Astrocyte (in vitro differentiated cells and primary cell): ENCODE data around the gene MAP2. TPM values are rescaled to one million over a fixed set of nuclear protein-coding genes. Genes with fewer than 3 reads are reported as not detected.
A peak's percentile ranks its signal among the peaks of the same experiment; 100 is the strongest.

ENCODE experiments used
- DNase-seq: peaks from one replicate; pipeline ENCODE4 v3.0.0-alpha.2; 2010; ENCODE audit warnings: low read depth
- FAIRE-seq: peaks from 2 replicates; lab custom pipeline; 2011; peaks lifted over from hg19 to GRCh38; lab: Jason Lieb, UNC
- H2AFZ ChIP-seq: 2 replicates; pipeline ENCODE4 v1.6.0; 2012; ENCODE audit warnings: low read depth, low read length, inconsistent platforms
- H3K27ac ChIP-seq: 2 replicates; pipeline ENCODE4 v1.5.1; 2011; ENCODE audit warnings: low read depth, low read length, inconsistent platforms
- H3K27me3 ChIP-seq: 2 replicates; pipeline ENCODE4 v1.6.0; 2011; ENCODE audit warnings: low read length, inconsistent platforms; ENCODE audit not compliant: insufficient read depth
- H3K36me3 ChIP-seq: 2 replicates; pipeline ENCODE4 v1.5.1; 2011; ENCODE audit warnings: low read length, inconsistent platforms; ENCODE audit not compliant: insufficient read depth
- H3K4me1 ChIP-seq: 2 replicates; pipeline ENCODE4 v1.5.1; 2011; ENCODE audit warnings: low read length, inconsistent platforms; ENCODE audit not compliant: insufficient read depth
- H3K4me2 ChIP-seq: 2 replicates; pipeline ENCODE4 v1.6.0; 2012; ENCODE audit warnings: low read length, inconsistent platforms
- H3K4me3 ChIP-seq: 2 replicates; pipeline ENCODE4 v1.5.1; 2011; ENCODE audit warnings: low read depth, mild to moderate bottlenecking, low read length, inconsistent platforms; ENCODE audit not compliant: insufficient read depth
- H3K79me2 ChIP-seq: 2 replicates; pipeline ENCODE4 v1.6.0; 2012; ENCODE audit warnings: mild to moderate bottlenecking, low read length, inconsistent platforms; ENCODE audit not compliant: insufficient read depth
- H3K9ac ChIP-seq: 2 replicates; pipeline ENCODE4 v1.6.0; 2012; ENCODE audit warnings: mild to moderate bottlenecking, low read length, inconsistent platforms
- H3K9me3 ChIP-seq: 2 replicates; pipeline ENCODE4 v1.5.1; 2012; ENCODE audit warnings: low read depth, mild to moderate bottlenecking, low read length, inconsistent platforms; ENCODE audit not compliant: insufficient read depth
- H4K20me1 ChIP-seq: 2 replicates; pipeline ENCODE4 v1.6.0; 2012; ENCODE audit warnings: low read length, inconsistent platforms; ENCODE audit not compliant: insufficient read depth
- H3K27ac Mint-ChIP-seq: one replicate; pipeline ENCODE4 v1.8.0; 2021; ENCODE audit warnings: mild to moderate bottlenecking, mixed read lengths; ENCODE audit not compliant: unreplicated experiment
- H3K27me3 Mint-ChIP-seq: one replicate; pipeline ENCODE4 v1.8.0; 2021; ENCODE audit warnings: low read depth, mixed read lengths; ENCODE audit not compliant: unreplicated experiment
- H3K36me3 Mint-ChIP-seq: one replicate; pipeline ENCODE4 v1.8.0; 2021; ENCODE audit warnings: low read depth, mixed read lengths; ENCODE audit not compliant: unreplicated experiment
- H3K4me1 Mint-ChIP-seq: one replicate; pipeline ENCODE4 v1.8.0; 2021; ENCODE audit warnings: low read depth, mixed read lengths; ENCODE audit not compliant: unreplicated experiment
- H3K4me3 Mint-ChIP-seq: one replicate; pipeline ENCODE4 v1.8.0; 2021; ENCODE audit warnings: mild to moderate bottlenecking, moderate library complexity, mixed read lengths; ENCODE audit not compliant: unreplicated experiment
- H3K9me3 Mint-ChIP-seq: one replicate; pipeline ENCODE4 v1.8.0; 2021; ENCODE audit warnings: mild to moderate bottlenecking, mixed read lengths; ENCODE audit not compliant: unreplicated experiment
- EZH2 ChIP-seq: IDR thresholded peaks from 2 replicates; pipeline ENCODE4 v1.6.1; 2012; ENCODE audit warnings: mild to moderate bottlenecking, low read length, inconsistent platforms; ENCODE audit not compliant: insufficient read depth
- total RNA-seq: library from RNA; stranded (reverse); gene quantifications from 2 replicates; pipeline ENCODE4 v1.2.1, GENCODE V29; 2021
- TF ChIP-seq, protein P1 (sequence below): IDR thresholded peaks from 2 replicates; pipeline ENCODE4 v1.5.1; 2011; ENCODE audit warnings: low read depth, mild to moderate bottlenecking, inconsistent platforms, low read length, moderate library complexity; ENCODE audit not compliant: insufficient read depth

The MAP2 gene
- total RNA-seq, 1 donor from 2014 or later: 15.9 TPM

DNA sequence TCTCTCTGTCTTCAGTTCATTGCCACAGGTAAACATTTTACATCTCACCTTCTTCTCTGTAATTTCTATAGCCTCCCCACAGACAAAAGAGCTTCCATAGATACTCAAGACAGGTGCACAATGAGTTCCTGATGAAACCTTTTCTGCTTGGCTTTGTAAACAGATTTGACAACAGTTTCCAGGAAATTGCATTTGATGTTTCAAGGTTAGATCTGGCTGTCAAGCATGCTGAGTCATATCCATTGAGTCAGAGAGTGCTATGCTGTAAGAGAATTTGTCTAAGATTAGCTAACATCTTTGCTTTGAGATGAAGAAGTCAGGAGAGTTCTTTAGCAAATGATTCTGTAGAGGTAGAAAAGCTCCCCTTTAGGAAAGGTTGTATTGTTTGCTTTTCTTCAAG lies 40.6 kb upstream of the MAP2 start:
- H4K20me1 ChIP-seq: no peaks in the 10 kb centered on the region
- H3K9ac ChIP-seq: no peak overlapping the region
- peak overlapping the region; percentile 14 for H3K4me2 ChIP-seq
- H3K27ac Mint-ChIP-seq: peak overlapping the region; percentile 29
- no peak overlapping the region for H3K4me3 Mint-ChIP-seq
- no peaks in the 10 kb centered on the region for H3K27me3 ChIP-seq
- no peak overlapping the region for H2AFZ ChIP-seq
- DNase-seq (peak; percentile 89), FAIRE-seq (peak; percentile 75)
- no peaks in the 10 kb centered on the region for H3K79me2 ChIP-seq
- H3K27me3 Mint-ChIP-seq: no peaks in the 10 kb centered on the region
- H3K9me3 Mint-ChIP-seq: no peaks in the 10 kb centered on the region
- H3K36me3 ChIP-seq: no peaks in the 10 kb centered on the region
- H3K4me1 Mint-ChIP-seq: peaks cover 8% of the 10 kb centered on the region
- TF ChIP-seq EZH2: no peak
- TF ChIP-seq, protein P1, sequence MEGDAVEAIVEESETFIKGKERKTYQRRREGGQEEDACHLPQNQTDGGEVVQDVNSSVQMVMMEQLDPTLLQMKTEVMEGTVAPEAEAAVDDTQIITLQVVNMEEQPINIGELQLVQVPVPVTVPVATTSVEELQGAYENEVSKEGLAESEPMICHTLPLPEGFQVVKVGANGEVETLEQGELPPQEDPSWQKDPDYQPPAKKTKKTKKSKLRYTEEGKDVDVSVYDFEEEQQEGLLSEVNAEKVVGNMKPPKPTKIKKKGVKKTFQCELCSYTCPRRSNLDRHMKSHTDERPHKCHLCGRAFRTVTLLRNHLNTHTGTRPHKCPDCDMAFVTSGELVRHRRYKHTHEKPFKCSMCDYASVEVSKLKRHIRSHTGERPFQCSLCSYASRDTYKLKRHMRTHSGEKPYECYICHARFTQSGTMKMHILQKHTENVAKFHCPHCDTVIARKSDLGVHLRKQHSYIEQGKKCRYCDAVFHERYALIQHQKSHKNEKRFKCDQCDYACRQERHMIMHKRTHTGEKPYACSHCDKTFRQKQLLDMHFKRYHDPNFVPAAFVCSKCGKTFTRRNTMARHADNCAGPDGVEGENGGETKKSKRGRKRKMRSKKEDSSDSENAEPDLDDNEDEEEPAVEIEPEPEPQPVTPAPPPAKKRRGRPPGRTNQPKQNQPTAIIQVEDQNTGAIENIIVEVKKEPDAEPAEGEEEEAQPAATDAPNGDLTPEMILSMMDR: no peak
- no peaks in the 10 kb centered on the region for H3K9me3 ChIP-seq
- H3K27ac ChIP-seq: no peak overlapping the region
- H3K4me3 ChIP-seq: no peak overlapping the region
- no peaks in the 10 kb centered on the region for H3K36me3 Mint-ChIP-seq
- peaks cover 6% of the 10 kb centered on the region for H3K4me1 ChIP-seq

DNA sequence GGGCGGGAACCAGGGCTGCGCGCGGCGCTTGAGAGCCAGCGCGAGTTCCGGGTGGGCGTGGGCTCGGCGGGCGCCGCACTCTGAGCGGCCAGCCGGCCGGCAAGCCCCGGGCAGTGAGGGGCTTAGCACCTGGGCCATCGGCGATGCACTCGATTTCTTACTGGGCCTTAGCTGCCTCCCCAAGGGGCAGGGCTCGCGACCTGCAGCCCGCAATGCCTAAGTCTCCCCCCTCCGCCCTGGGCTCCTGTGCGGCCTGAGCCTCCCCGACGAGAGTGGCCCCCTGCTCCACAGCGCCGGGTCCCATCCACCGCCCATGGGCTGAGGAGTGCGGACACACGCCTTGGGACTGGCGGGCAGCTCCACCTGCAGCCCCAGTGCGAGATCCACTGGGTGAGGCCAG lies 36.5 kb upstream of the MAP2 start:
- H3K27me3 ChIP-seq: no peaks in the 10 kb centered on the region
- peaks cover 6% of the 10 kb centered on the region for H3K4me1 ChIP-seq
- H3K27ac Mint-ChIP-seq: no peak overlapping the region
- H3K36me3 ChIP-seq: no peaks in the 10 kb centered on the region
- no peak overlapping the region for H3K4me3 ChIP-seq
- H3K36me3 Mint-ChIP-seq: no peaks in the 10 kb centered on the region
- H3K79me2 ChIP-seq: no peaks in the 10 kb centered on the region
- H3K4me3 Mint-ChIP-seq: no peak overlapping the region
- H2AFZ ChIP-seq: no peak overlapping the region
- peaks cover 9% of the 10 kb centered on the region for H3K4me1 Mint-ChIP-seq
- no peaks in the 10 kb centered on the region for H3K9me3 ChIP-seq
- H4K20me1 ChIP-seq: no peaks in the 10 kb centered on the region
- TF ChIP-seq, protein P1: no peak
- TF ChIP-seq EZH2: no peak
- H3K9ac ChIP-seq: no peak overlapping the region
- no peaks in the 10 kb centered on the region for H3K9me3 Mint-ChIP-seq
- DNase-seq (no peak), FAIRE-seq (no peak)
- H3K4me2 ChIP-seq: no peak overlapping the region
- no peak overlapping the region for H3K27ac ChIP-seq
- H3K27me3 Mint-ChIP-seq: no peaks in the 10 kb centered on the region

DNA sequence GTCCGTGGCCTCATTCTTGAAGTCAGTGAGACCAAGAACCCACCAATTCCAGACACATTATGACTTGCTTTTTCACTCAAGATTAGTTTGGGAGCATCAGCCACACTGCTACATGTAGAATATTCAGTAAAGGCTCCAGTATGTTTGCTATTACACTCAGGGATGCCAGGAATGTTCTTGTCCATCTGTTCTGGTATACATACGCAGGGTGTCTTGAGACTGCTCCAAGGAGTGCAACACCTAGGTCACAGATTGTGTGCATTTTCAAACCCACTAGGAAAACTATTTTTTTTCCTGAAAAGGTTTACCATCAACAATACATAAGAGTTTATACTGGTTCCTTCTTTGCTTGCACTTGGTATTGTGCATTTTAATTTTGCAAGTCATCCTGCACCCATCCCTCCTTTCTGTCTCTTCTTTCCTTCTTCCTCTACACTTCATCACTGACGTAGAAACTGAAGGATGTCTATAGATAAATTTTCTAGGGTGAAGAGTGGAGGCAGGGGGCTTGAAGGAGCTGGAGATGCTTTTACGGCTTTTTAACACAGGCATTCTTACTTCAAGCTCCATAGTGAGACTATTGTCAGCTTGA lies 35.3 kb upstream of the MAP2 start:
- Mint-ChIP-seq H3K4me1 (peaks cover 2% of the 10 kb centered on the region), H3K27ac (no peak overlapping the region), H3K36me3 (no peaks in the 10 kb centered on the region), H3K4me3 (no peak overlapping the region), H3K27me3 (no peaks in the 10 kb centered on the region), H3K9me3 (no peaks in the 10 kb centered on the region)
- peaks cover 3% of the 10 kb centered on the region for H3K4me1 ChIP-seq
- H3K4me3 ChIP-seq: no peak overlapping the region
- H4K20me1 ChIP-seq: no peaks in the 10 kb centered on the region
- H3K9ac ChIP-seq: no peak overlapping the region
- no peak overlapping the region for H3K4me2 ChIP-seq
- H3K27ac ChIP-seq: no peak overlapping the region
- FAIRE-seq: no peak
- TF ChIP-seq, protein P1: no peak
- no peak for TF ChIP-seq EZH2
- H3K9me3 ChIP-seq: no peaks in the 10 kb centered on the region
- H3K27me3 ChIP-seq: no peaks in the 10 kb centered on the region
- DNase-seq: no peak
- H3K36me3 ChIP-seq: no peaks in the 10 kb centered on the region
- no peak overlapping the region for H2AFZ ChIP-seq
- H3K79me2 ChIP-seq: no peaks in the 10 kb centered on the region
